ENCODE results near the gene AKR1B1.

DNA sequence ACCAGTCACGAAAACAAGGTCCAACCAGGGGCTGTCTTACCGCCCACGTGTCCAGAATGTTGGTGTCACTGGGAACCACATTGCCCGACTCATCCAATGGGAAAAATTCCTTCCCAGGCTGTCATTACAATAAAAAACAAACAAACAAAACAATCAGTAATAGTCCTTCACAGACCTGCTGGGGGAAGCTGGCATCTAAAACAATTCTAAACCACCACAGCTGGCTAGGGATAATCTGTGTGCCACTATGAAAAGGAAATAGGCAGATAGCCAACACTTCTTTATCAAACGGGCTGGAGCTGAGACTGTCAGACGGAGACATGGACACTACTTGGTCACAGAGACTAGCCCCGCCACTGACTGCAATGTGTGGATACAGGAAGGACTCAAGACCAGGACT, 9.2 kb downstream of the AKR1B1 start:
- TF ChIP-seq, protein P1, sequence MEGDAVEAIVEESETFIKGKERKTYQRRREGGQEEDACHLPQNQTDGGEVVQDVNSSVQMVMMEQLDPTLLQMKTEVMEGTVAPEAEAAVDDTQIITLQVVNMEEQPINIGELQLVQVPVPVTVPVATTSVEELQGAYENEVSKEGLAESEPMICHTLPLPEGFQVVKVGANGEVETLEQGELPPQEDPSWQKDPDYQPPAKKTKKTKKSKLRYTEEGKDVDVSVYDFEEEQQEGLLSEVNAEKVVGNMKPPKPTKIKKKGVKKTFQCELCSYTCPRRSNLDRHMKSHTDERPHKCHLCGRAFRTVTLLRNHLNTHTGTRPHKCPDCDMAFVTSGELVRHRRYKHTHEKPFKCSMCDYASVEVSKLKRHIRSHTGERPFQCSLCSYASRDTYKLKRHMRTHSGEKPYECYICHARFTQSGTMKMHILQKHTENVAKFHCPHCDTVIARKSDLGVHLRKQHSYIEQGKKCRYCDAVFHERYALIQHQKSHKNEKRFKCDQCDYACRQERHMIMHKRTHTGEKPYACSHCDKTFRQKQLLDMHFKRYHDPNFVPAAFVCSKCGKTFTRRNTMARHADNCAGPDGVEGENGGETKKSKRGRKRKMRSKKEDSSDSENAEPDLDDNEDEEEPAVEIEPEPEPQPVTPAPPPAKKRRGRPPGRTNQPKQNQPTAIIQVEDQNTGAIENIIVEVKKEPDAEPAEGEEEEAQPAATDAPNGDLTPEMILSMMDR (IDR thresholded peaks at IDR 0.05; ENCODE audit: extremely low read depth in 1 of 2, insufficient read depth in 1 of 2, low read depth in 1 of 2, low read length in 2 of 2): no peak
- TF ChIP-seq EZH2 (IDR thresholded peaks at IDR 0.05; ENCODE audit: borderline replicate concordance, low read depth, low read length, severe bottlenecking) (no peak), GATA2 (IDR thresholded peaks at IDR 0.05; ENCODE audit: insufficient read depth, insufficient read length, low read depth, low read length) (no peak), POLR2A (IDR thresholded peaks at IDR 0.05; ENCODE audit: low read depth, low read length) (no peak), POLR2AphosphoS5 (IDR thresholded peaks at IDR 0.05; ENCODE audit: insufficient read depth, low read depth, low read length) (no peak), MAX (IDR thresholded peaks at IDR 0.05; ENCODE audit: insufficient read depth, insufficient read length) (no peak), MYC (IDR thresholded peaks at IDR 0.05; ENCODE audit: low read depth, low read length) (no peak), FOS (IDR thresholded peaks at IDR 0.05; ENCODE audit: borderline replicate concordance, insufficient read depth, low read length) (no peak)

Measured in endothelial cell of umbilical vein (primary cell).